ENCODE measurements around the gene INO80B. TPM values are rescaled to one million over a fixed set of nuclear protein-coding genes. Genes with fewer than 3 reads are reported as not detected.

INO80B gene
- total RNA-seq = 10 to 100 TPM; 49.3 to 72.6 (median 55.8) TPM

- ATAC-seq (peak; percentile 55 to 58), DNase-seq (peak; percentile 97)
- Mint-ChIP-seq H3K4me1 (ENCODE audit: low read depth) (peaks cover 59% of the 10 kb centered on the region), H3K36me3 (ENCODE audit: insufficient read depth) (peaks cover 14% of the 10 kb centered on the region), H3K4me3 (peak within 1 kb of the TSS; percentile 100), H3K9me3 (no peaks in the 10 kb centered on the region), H3K27me3 (ENCODE audit: low read depth) (no peaks in the 10 kb centered on the region)
Observed at GRCh38 chr2:74454654-74455511, at the start of gene INO80B. Gene INO80B (plus strand): TSS chr2:74455087. CDS start chr2:74455117, 30 bp downstream.

GRCh38 chr2:74406035-74406434 lies 48.9 kb upstream of the INO80B start:
- Mint-ChIP-seq H3K27me3 (ENCODE audit: low read depth) (peaks cover 14% of the 10 kb centered on the region), H3K9me3 (no peaks in the 10 kb centered on the region), H3K4me1 (ENCODE audit: low read depth) (no peaks in the 10 kb centered on the region), H3K4me3 (no peak overlapping the region), H3K36me3 (ENCODE audit: insufficient read depth) (no peaks in the 10 kb centered on the region)
- ATAC-seq (no peak), DNase-seq (no peak)

GRCh38 chr2:74407682-74408081 lies 47.2 kb upstream of the INO80B start:
- H3K4me3 Mint-ChIP-seq = no peak overlapping the region
- H3K9me3 Mint-ChIP-seq = no peaks in the 10 kb centered on the region
- ATAC-seq (no peak), DNase-seq (no peak)
- H3K27me3 Mint-ChIP-seq (ENCODE audit: low read depth) = peaks cover 16% of the 10 kb centered on the region
- no peaks in the 10 kb centered on the region for H3K4me1 Mint-ChIP-seq (ENCODE audit: low read depth)
- no peaks in the 10 kb centered on the region for H3K36me3 Mint-ChIP-seq (ENCODE audit: insufficient read depth)

GRCh38 chr2:74413001-74413698 lies 41.7 kb upstream of the INO80B start:
- Mint-ChIP-seq H3K4me1 (ENCODE audit: low read depth) (peaks cover 18% of the 10 kb centered on the region), H3K9me3 (no peaks in the 10 kb centered on the region), H3K27me3 (ENCODE audit: low read depth) (peaks cover 23% of the 10 kb centered on the region), H3K36me3 (ENCODE audit: insufficient read depth) (no peaks in the 10 kb centered on the region), H3K4me3 (no peak overlapping the region)
- DNase-seq = no peak
- no peak for ATAC-seq

- no peaks in the 10 kb centered on the region for H3K36me3 Mint-ChIP-seq (ENCODE audit: insufficient read depth)
- peaks cover 15% of the 10 kb centered on the region for H3K27me3 Mint-ChIP-seq (ENCODE audit: low read depth)
- peak overlapping the region; percentile 47 for H3K4me3 Mint-ChIP-seq
- DNase-seq (no peak), ATAC-seq (no peak)
- peaks cover 18% of the 10 kb centered on the region for H3K4me1 Mint-ChIP-seq (ENCODE audit: low read depth)
- H3K9me3 Mint-ChIP-seq = no peaks in the 10 kb centered on the region
Observed at GRCh38 chr2:74414441-74414840, 40.4 kb upstream of the INO80B start.

- Mint-ChIP-seq H3K36me3 (ENCODE audit: insufficient read depth) (no peaks in the 10 kb centered on the region), H3K27me3 (ENCODE audit: low read depth) (peaks cover 14% of the 10 kb centered on the region), H3K4me1 (ENCODE audit: low read depth) (peaks cover 21% of the 10 kb centered on the region), H3K9me3 (no peaks in the 10 kb centered on the region), H3K4me3 (peak overlapping the region; percentile 59)
- ATAC-seq (peak; percentile 56 to 66), DNase-seq (peak; percentile 17)
Observed at GRCh38 chr2:74414881-74415761, 39.8 kb upstream of the INO80B start.

- H3K36me3 Mint-ChIP-seq (ENCODE audit: insufficient read depth) = no peaks in the 10 kb centered on the region
- peaks cover 12% of the 10 kb centered on the region for H3K27me3 Mint-ChIP-seq (ENCODE audit: low read depth)
- H3K4me3 Mint-ChIP-seq = peak overlapping the region; percentile 59
- ATAC-seq (peak; percentile 19 to 22), DNase-seq (no peak)
- H3K4me1 Mint-ChIP-seq (ENCODE audit: low read depth) = peaks cover 26% of the 10 kb centered on the region
- no peaks in the 10 kb centered on the region for H3K9me3 Mint-ChIP-seq
Observed at GRCh38 chr2:74415762-74416395, 39.0 kb upstream of the INO80B start.

GRCh38 chr2:74416778-74417177 lies 38.1 kb upstream of the INO80B start:
- Mint-ChIP-seq H3K4me3 (no peak overlapping the region), H3K27me3 (ENCODE audit: low read depth) (peaks cover 11% of the 10 kb centered on the region), H3K36me3 (ENCODE audit: insufficient read depth) (no peaks in the 10 kb centered on the region), H3K4me1 (ENCODE audit: low read depth) (peaks cover 31% of the 10 kb centered on the region), H3K9me3 (no peaks in the 10 kb centered on the region)
- DNase-seq = no peak
- no peak for ATAC-seq

GRCh38 chr2:74417197-74417596 lies 37.7 kb upstream of the INO80B start:
- no peak overlapping the region for H3K4me3 Mint-ChIP-seq
- ATAC-seq (no peak), DNase-seq (no peak)
- peaks cover 35% of the 10 kb centered on the region for H3K4me1 Mint-ChIP-seq (ENCODE audit: low read depth)
- peaks cover 11% of the 10 kb centered on the region for H3K27me3 Mint-ChIP-seq (ENCODE audit: low read depth)
- no peaks in the 10 kb centered on the region for H3K9me3 Mint-ChIP-seq
- no peaks in the 10 kb centered on the region for H3K36me3 Mint-ChIP-seq (ENCODE audit: insufficient read depth)

GRCh38 chr2:74417763-74418162 lies 37.1 kb upstream of the INO80B start:
- Mint-ChIP-seq H3K27me3 (ENCODE audit: low read depth) (peaks cover 9% of the 10 kb centered on the region), H3K4me3 (no peak overlapping the region), H3K4me1 (ENCODE audit: low read depth) (peaks cover 41% of the 10 kb centered on the region), H3K9me3 (no peaks in the 10 kb centered on the region), H3K36me3 (ENCODE audit: insufficient read depth) (no peaks in the 10 kb centered on the region)
- ATAC-seq (no peak), DNase-seq (no peak)

GRCh38 chr2:74418312-74418711 lies 36.6 kb upstream of the INO80B start:
- DNase-seq (no peak), ATAC-seq (no peak)
- H3K9me3 Mint-ChIP-seq = no peaks in the 10 kb centered on the region
- H3K4me3 Mint-ChIP-seq = no peak overlapping the region
- no peaks in the 10 kb centered on the region for H3K36me3 Mint-ChIP-seq (ENCODE audit: insufficient read depth)
- peaks cover 43% of the 10 kb centered on the region for H3K4me1 Mint-ChIP-seq (ENCODE audit: low read depth)
- H3K27me3 Mint-ChIP-seq (ENCODE audit: low read depth) = peaks cover 7% of the 10 kb centered on the region

- H3K9me3 Mint-ChIP-seq = no peaks in the 10 kb centered on the region
- peaks cover 38% of the 10 kb centered on the region for H3K4me1 Mint-ChIP-seq (ENCODE audit: low read depth)
- peaks cover 2% of the 10 kb centered on the region for H3K27me3 Mint-ChIP-seq (ENCODE audit: low read depth)
- H3K36me3 Mint-ChIP-seq (ENCODE audit: insufficient read depth) = no peaks in the 10 kb centered on the region
- ATAC-seq (no peak), DNase-seq (no peak)
- H3K4me3 Mint-ChIP-seq = no peak overlapping the region
Observed at GRCh38 chr2:74419345-74419744, 35.5 kb upstream of the INO80B start.

- peaks cover 2% of the 10 kb centered on the region for H3K36me3 Mint-ChIP-seq (ENCODE audit: insufficient read depth)
- no peak for ATAC-seq
- H3K4me1 Mint-ChIP-seq (ENCODE audit: low read depth) = peaks cover 36% of the 10 kb centered on the region
- H3K4me3 Mint-ChIP-seq = peak overlapping the region; percentile 33
- no peaks in the 10 kb centered on the region for H3K27me3 Mint-ChIP-seq (ENCODE audit: low read depth)
- H3K9me3 Mint-ChIP-seq = no peaks in the 10 kb centered on the region
- no peak for DNase-seq
Observed at GRCh38 chr2:74420006-74420405, 34.9 kb upstream of the INO80B start.

Measured in activated T-cell treated with anti-CD3 and anti-CD28 coated beads, Interleukin-2, amount 50 U/mL, for 4 hours (primary cell).